RPMI8226 (cell line): Measurements from ENCODE around the gene CD207.

Source experiments
- DNase-seq: peaks from one replicate; pipeline ENCODE4 v3.0.0-alpha.2; 2015

Gene CD207

DNA sequence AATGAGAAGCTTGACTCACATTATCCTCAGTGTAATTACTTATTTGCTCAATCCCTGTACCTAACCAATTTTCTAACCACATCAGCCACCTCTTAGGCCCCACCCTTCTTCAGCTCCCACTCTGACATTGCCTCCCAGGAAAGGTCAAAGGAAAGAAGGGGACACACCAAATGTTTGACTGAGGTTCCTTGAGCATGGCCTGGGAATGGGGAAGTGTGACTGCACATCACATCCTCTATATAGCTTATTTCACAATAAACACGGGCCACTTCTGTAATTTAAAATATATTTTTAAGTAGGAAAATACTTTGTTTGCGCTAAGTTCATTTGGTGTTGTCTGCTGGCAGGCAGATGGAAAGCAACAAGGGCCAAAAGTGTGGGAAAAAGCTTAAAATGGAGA lies 42.2 kb downstream of the CD207 start:
- no peak for DNase-seq

DNA sequence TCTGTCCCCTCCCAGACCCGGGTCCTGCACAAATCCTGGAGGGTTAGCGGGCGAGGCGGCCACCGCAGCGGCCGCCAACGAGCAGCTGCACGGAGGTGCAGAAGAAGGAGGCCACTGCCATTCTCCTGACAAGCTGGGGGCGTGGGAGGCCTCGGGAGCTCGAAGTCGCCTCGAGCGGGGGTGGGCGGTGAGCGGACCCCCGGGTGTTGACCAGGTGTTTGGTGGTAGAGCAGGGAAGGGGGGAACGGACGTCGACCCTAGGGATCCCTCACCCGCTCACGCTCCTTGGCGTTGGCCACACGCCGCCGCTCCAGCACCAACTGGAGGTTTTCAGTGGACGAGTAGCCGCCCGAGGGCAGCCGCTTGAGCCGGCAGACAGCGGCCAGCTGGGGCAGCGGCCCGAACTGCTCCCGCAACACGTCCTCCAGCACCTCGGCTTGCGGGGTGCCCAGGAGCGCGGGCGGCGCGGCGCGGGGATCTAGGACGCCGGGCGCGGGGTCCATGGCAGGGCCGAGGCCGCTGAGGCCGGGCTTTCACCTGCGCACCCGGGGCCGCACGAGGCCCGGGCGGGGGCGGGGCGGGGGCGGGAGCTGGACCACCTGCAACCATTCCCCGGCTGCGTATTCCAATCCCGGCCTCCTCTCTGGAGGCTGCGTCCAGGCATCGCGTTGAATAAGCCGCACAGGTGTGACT lies 45.3 kb downstream of the CD207 start, which contains the start of gene FIGLA:
Gene FIGLA (minus strand): TSS at position 508 of the 693 bp plus-strand sequence. CDS start 5 bp downstream, at position 503.
- DNase-seq = peak; percentile 7

DNA sequence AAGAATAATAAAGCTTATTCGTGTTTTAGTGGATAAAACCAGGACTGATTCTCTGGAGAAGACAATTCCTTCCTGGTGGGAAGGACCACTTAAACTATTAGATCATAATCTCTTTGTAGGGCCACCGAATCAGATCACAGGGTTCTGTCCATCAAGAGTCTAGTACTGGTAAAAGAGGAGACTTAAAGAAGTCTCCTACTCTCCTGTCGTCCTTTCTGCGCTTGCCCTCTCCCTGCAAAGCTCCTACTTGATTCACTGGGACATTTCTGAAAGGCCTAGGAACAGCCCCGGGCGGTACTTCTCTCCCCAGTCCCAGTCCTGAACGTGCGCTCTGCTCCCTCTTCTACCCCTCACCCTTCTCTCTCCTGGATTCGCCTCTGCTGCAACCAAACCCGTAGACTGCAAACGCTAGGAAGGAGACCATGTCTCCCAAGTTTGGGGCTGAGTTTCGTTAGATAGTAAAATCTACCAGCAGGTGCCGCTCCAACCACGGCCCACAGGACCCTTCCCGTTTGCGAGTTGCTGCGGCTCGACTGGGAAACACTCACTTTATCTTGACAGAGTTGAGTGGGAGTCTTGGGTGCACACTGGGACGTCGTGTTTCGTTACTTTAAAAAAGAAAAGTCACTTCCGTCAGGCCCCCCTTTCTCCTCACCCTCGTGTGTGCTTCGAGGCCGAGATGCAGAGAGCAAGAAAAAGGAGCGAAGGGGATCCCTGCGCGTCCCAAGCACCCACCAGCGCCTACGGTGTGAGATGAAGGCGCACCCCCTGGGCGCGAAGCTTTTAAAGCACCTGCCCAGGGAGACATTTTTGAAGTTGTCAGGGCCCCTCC lies 46.1 kb downstream of the CD207 start:
- peak; percentile 83 for DNase-seq

DNA sequence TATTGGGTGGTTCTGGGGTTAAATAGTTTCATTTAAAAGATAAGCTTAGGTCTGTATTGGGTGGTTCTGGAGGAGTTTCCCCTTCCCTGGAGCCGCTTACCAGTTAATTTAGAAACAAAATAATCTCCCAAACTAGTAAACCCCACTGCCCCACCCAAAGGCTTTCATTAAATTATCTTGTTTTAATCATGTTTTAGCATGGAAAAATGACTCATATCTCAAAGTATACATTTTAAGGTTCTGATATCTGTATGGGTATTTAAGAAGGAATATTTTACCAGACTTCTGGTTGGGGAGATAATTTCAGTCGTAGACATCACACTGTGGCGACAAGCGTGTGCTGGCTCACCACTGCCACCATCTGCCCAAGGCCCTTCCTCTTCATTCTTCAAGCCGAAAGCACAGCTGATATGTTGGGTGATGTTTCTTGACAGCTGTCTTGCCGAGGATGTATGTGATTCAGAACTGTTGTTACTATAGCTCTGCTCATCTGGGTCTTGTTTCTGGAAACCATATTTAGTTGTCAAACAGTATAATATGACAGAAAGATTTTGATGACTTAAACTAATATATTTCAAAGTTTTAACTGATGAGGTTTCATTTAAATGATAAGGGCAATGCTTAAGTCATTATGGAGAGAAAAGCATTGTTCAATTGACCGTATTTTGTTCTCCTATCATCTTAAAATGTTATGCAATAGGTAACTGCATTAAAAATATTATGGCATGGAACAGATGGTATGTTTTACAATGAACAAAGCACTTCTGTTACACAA lies 50.3 kb downstream of the CD207 start:
- DNase-seq = peak; percentile 72

DNA sequence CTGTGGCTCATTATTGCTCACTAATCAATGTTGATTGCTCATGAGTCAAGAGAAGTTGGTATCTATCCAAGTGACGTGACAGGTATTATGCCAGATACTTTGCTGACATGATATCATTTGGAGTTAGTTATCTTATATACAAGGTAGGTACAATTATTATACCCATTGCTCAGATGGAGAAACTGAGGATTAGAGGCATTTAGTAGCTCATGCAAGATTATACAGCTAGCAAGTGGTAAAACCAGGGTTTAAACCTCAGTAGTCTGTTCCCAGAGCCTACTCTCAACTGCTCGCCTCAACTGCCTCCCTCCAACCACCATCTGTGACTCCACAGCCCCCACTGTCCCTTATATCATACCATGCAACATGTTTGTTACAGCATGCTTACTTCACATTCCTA lies 51.3 kb downstream of the CD207 start:
- DNase-seq = no peak
